Ovary (tissue), 9 donors: ENCODE results near the gene YIPF4. TPM values are rescaled to one million over a fixed set of nuclear protein-coding genes. Genes with fewer than 3 reads are reported as not detected.
"Not testable (repeated sequence)": the region's sequence is repeated elsewhere in the genome, so short reads cannot be mapped to it uniquely, and the experiment has no call there.

Experiments
- DNase-seq, 5 donors: peaks; one replicate each; pipeline ENCODE4 v3.0.0-alpha.2; 2019 to 2020
- H3K27ac ChIP-seq, 2 donors: fragments of 200-600 bp; one replicate each; pipeline versions ENCODE4 v1.5.1 to v1.8.0; 2019 to 2022
- H3K27me3 ChIP-seq: fragments of 200-600 bp; one replicate; pipeline ENCODE4 v1.8.0; 2022
- H3K36me3 ChIP-seq: fragments of 200-600 bp; sonication (generic); one replicate; pipeline ENCODE4 v1.5.1; 2019
- H3K4me1 ChIP-seq: one replicate; pipeline ENCODE4 v1.8.1; 2013; ENCODE audit warnings: mild to moderate bottlenecking, moderate library complexity; ENCODE audit not compliant: insufficient read depth
- H3K4me3 ChIP-seq: fragments of 200-600 bp; sonication (generic); one replicate; pipeline ENCODE4 v1.5.1; 2017
- H3K9me3 ChIP-seq, 2 donors: fragments of 200-600 bp in 1 of 2; sonication (generic) in 1 of 2; one replicate each; pipeline versions ENCODE4 v1.5.1 to v1.8.1; 2013 to 2019; ENCODE audit warnings: mild to moderate bottlenecking in 1 of 2, moderate library complexity in 1 of 2
- EP300 ChIP-seq: sonication (generic); formaldehyde crosslinking; IDR thresholded peaks from one replicate; pipeline ENCODE4 v1.6.1; 2017; ENCODE audit warnings: antibody characterized with exemption
- POLR2A ChIP-seq: fragments of 450-650 bp; IDR thresholded peaks from one replicate; pipeline ENCODE4 v1.6.1; 2017; ENCODE audit warnings: antibody characterized with exemption, mild to moderate bottlenecking, moderate library complexity
- WGBS, 3 donors: extraction: QIAGEN DNeasy Blood & Tissue Kit in 1 of 3; methylation state at CpG; one replicate each; pipeline versions ENCODE4 v1.1.5 to v1.1.7; 2013 to 2017; 5-methylcytosine and 5-hydroxymethylcytosine counted together
- intact Hi-C, 4 donors: fragments of 100-400 bp; cut with DNase I; formaldehyde crosslinking; loops; one replicate each; pipeline versions ENCODE4 v1.11.0 to v1.15.1; 2022 to 2023
- polyA plus RNA-seq, 2 donors: library from polyadenylated mRNA; stranded (reverse); fragments of 200-250 nt in 1 of 2; fragments of 350-450 nt in 1 of 2; fragmentation: Illumina TruSeq in 1 of 2; extraction: RNeasy Lipid Tissue Mini Kit (QIAGEN cat#74804) in 1 of 2; gene quantifications; one replicate each; pipeline ENCODE4 v1.2.3, GENCODE V29; 2013 to 2014
- total RNA-seq, 7 donors: library from RNA; depleted of rRNA in 2 of 7; stranded (reverse); fragments of >200 nt in 2 of 7; fragmentation: NEBNext Ultra II Directional in 3 of 7; extraction: Animal tissue kit (Norgen Biotek cat#: 25700) in 3 of 7; gene quantifications; one replicate each; pipeline versions ENCODE4 v1.1.0 to v1.2.4, GENCODE V29; 2016 to 2023
- TF ChIP-seq, protein P1 (sequence below), 3 donors: fragments of 450-650 bp in 2 of 3; fragments of 200-600 bp in 1 of 3; IDR thresholded peaks; one replicate each; pipeline versions ENCODE4 v1.5.1 to v1.8.0; 2016 to 2022; ENCODE audit warnings: antibody characterized with exemption in 3 of 3, mild to moderate bottlenecking in 1 of 3
- donor health status: DM: no; HTN: no; CAD: no; lungs with moderate emphysema.
- donor health status: DM: no; HTN: no; CAD: no.
- donor health status: Bipolar disorder and iron deficiency.
- donor health status: DM: yes; HTN: yes; CAD: no.
- donor health status: DM: no; HTN: no; CAD: no.
- donor health status: DM: yes; HTN: yes; CAD: no.

Gene YIPF4
- total and polyA plus RNA-seq, 9 donors: 10.3 to 45.0 (median 37.4) TPM

DNA sequence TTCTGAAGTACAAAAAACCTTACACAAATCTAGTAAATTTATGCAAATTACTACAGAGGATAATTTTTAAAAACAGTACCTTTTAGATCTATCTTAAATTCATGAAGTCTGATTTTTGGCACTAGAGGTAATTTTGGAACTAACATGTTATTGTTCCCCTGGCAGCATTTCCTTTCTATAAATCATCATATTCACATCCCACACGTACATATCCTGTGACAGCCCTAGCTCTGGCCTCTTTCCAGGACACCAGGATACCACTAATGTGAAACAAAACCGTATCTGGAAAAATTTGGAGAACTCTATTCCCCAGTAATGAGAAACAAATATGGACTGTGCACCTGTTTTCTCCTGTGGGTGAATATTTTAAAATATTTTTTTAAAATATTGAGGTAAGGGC, 65.1 kb downstream of the YIPF4 start:
- no peaks in the 10 kb centered on the region for H3K27me3 ChIP-seq
- intact Hi-C loops: no loop called here
- H3K4me1 ChIP-seq: no peaks in the 10 kb centered on the region
- no peaks in the 10 kb centered on the region for H3K9me3 ChIP-seq
- WGBS, 3 donors: 15 to 17% (median 16%) methylated on average over 2 of the region's 2 CpGs
- DNase-seq: no peak
- H3K4me3 ChIP-seq: no peak overlapping the region
- H3K36me3 ChIP-seq: no peaks in the 10 kb centered on the region
- TF ChIP-seq EP300: no peak
- TF ChIP-seq, protein P1, sequence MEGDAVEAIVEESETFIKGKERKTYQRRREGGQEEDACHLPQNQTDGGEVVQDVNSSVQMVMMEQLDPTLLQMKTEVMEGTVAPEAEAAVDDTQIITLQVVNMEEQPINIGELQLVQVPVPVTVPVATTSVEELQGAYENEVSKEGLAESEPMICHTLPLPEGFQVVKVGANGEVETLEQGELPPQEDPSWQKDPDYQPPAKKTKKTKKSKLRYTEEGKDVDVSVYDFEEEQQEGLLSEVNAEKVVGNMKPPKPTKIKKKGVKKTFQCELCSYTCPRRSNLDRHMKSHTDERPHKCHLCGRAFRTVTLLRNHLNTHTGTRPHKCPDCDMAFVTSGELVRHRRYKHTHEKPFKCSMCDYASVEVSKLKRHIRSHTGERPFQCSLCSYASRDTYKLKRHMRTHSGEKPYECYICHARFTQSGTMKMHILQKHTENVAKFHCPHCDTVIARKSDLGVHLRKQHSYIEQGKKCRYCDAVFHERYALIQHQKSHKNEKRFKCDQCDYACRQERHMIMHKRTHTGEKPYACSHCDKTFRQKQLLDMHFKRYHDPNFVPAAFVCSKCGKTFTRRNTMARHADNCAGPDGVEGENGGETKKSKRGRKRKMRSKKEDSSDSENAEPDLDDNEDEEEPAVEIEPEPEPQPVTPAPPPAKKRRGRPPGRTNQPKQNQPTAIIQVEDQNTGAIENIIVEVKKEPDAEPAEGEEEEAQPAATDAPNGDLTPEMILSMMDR (IDR thresholded peaks at IDR 0.05): no peak
- TF ChIP-seq POLR2A: no peak
- H3K27ac ChIP-seq: no peak overlapping the region

DNA sequence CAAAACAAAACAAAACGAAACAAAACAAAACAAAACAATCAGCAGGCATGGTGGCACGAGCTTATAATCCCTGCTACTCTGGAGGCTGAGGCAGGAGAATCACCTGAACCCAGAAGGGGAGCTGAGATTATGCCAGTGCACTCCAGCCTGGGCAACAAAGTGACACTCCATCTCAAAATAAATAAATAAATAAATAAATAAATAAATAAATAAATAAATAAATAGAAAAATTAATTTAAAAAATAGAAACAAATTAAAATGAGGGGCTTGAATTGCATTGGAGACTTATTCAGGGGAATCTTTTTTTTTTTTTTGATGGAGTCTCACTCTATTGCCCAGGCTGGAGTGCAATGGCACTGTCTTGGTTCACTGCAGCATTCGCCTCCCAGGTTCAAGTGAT, 73.1 kb downstream of the YIPF4 start:
- H3K27ac ChIP-seq, H3K4me3 ChIP-seq, H3K27me3 ChIP-seq, H3K9me3 ChIP-seq, intact Hi-C loops, H3K4me1 ChIP-seq, H3K36me3 ChIP-seq, DNase-seq: not testable (repeated sequence)
- WGBS, 3 donors: 74 to 84% (median 80%) methylated on average over 3 of the region's 3 CpGs

DNA sequence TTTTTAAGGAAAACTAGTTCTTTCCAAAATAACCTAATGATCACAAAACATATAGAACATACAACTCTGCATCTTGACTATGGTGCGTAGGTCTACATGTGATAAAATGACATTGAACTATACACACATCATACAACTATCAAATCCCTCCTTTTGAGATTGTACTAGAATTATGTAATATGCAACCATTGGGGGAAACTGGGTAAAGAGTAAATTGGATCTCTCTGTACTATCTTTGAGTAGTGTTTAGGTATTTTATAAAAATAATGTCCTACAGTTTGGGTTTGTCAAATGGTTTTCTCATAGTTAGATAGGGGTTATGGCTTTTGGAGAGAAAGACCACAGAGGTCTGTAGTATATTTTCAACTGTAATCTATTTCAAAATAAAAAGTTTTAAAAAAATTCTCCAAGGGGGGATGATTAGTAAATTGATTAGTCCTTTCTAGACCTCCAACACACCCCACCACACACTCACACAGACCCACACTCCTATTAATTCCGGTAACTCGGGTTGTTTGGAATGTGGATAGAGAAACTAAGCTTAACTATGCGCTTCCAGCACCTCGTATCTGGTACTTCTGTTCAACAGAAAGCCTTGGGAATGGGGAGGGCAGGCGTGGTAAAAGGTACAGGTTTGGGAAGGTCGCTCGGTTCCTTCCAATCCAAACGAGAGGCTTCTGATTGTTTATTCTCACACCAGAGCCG, 78.4 kb downstream of the YIPF4 start:
- Histone ChIP-seq H3K4me3 (peak overlapping the region; percentile 90), H3K27me3 (no peaks in the 10 kb centered on the region), H3K9me3 (no peaks in the 10 kb centered on the region), H3K36me3 (no peaks in the 10 kb centered on the region), H3K27ac (peak overlapping the region; percentile 81 to 91), H3K4me1 (peaks cover 4% of the 10 kb centered on the region)
- intact Hi-C loops: no loop called here
- no peak for DNase-seq
- TF ChIP-seq, protein P1 (IDR thresholded peaks at IDR 0.05): no peak
- TF ChIP-seq POLR2A: no peak
- no peak for TF ChIP-seq EP300
- WGBS, 3 donors: 9 to 10% (median 10%) methylated on average over 10 of the region's 10 CpGs

DNA sequence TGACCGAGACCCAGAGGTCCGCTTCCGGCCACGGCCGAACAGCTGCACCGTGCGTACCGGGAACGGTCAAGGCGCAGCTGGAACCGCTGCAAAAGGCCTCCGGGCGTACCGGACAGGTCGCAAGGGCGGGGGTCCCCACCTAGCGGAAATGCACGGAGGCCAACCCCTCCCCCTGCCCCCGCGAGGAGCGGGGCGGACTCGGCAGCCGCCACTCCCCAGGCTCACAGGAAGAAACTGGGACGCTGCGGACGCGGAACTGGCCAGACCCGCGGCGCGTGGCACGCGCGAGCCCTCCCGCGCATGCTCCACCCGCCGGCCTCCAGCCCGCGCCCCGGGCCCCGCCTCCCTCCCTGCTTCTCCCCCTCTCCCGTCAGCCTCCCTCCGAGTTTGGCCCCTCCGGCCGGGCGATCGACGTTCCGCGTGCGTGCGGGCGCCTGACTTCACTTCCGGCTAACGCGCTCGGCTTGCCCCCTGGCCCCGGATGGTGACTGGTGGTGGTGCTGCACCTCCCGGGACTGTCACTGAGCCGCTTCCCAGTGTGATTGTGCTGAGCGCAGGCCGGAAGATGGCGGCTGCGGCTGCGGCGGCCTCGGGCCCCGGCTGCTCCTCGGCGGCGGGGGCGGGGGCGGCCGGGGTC, 79.1 kb downstream of the YIPF4 start, which contains the start of gene BIRC6:
TSS of gene BIRC6 (plus strand) at position 343 of the 637 bp plus-strand sequence. CDS start at position 482, 139 bp downstream.
- 0 to 1% (median 0%) methylated on average over 32 to 76 of the region's 76 CpGs for WGBS, 3 donors
- intact Hi-C loops: no loop called here
- no peaks in the 10 kb centered on the region for H3K36me3 ChIP-seq
- peak; percentile 96 to 98 (median 97) for DNase-seq
- peak within 1 kb of the TSS; percentile 90 for H3K4me3 ChIP-seq
- H3K27ac ChIP-seq: peak within 1 kb of the TSS; percentile 81 to 91
- H3K27me3 ChIP-seq: no peaks in the 10 kb centered on the region
- peaks cover 4% of the 10 kb centered on the region for H3K4me1 ChIP-seq
- TF ChIP-seq POLR2A: peak; percentile 64
- TF ChIP-seq, protein P1 (IDR thresholded peaks at IDR 0.05): no peak
- H3K9me3 ChIP-seq: no peaks in the 10 kb centered on the region
